HL-60/S4 treated with phorbol 12-myristate 13-acetate at 8.2 ng/mL for 4 days and 3 days (cell line): ENCODE measurements around the gene DYNLT1.
"Not testable (repeated sequence)": the region's sequence is repeated elsewhere in the genome, so short reads cannot be mapped to it uniquely, and the experiment has no call there.

Experiments used
- in situ Hi-C: fragments of 300-500 bp; cut with MboI; formaldehyde crosslinking; loops from 2 replicates; pipeline ENCODE4 v1.15.0; 2022; ENCODE audit warnings: low sequenced_read_pairs

The DYNLT1 gene

GRCh38 chr6:158644231-158645063 lies at the start of gene DYNLT1:
TSS of gene DYNLT1 (minus strand) at chr6:158644743. CDS start at chr6:158644708, 35 bp downstream.
- in situ Hi-C loops = no loop called here

GRCh38 chr6:158688860-158689259 lies 44.3 kb upstream of the DYNLT1 start:
- in situ Hi-C loops = loop anchor here (25.0 kb wide), 1 partner anchor 477 kb away; no protein-coding TSS in a partner anchor

- in situ Hi-C loops = loop anchor here (25.0 kb wide), 1 partner anchor 475 kb away; no protein-coding TSS in a partner anchor
Measured at GRCh38 chr6:158687506-158687905, 43.0 kb upstream of the DYNLT1 start.

GRCh38 chr6:158686791-158687381 lies 42.3 kb upstream of the DYNLT1 start:
- in situ Hi-C loops = loop anchor here (25.0 kb wide), 1 partner anchor 475 kb away; no protein-coding TSS in a partner anchor

- in situ Hi-C loops = loop anchor here (25.0 kb wide), 1 partner anchor 474 kb away; no protein-coding TSS in a partner anchor
Measured at GRCh38 chr6:158686311-158686710, 41.8 kb upstream of the DYNLT1 start.

- in situ Hi-C loops = loop anchor here (25.0 kb wide), 1 partner anchor 473 kb away; no protein-coding TSS in a partner anchor
Measured at GRCh38 chr6:158684745-158685324, 40.3 kb upstream of the DYNLT1 start.

GRCh38 chr6:158684311-158684710 lies 39.8 kb upstream of the DYNLT1 start:
- in situ Hi-C loops = loop anchor here (25.0 kb wide), 1 partner anchor 472 kb away; no protein-coding TSS in a partner anchor

GRCh38 chr6:158680481-158680880 lies 35.9 kb upstream of the DYNLT1 start:
- in situ Hi-C loops = loop anchor here (25.0 kb wide), 1 partner anchor 468 kb away; no protein-coding TSS in a partner anchor

GRCh38 chr6:158680015-158680414 lies 35.5 kb upstream of the DYNLT1 start:
- in situ Hi-C loops = loop anchor here (25.0 kb wide), 1 partner anchor 468 kb away; no protein-coding TSS in a partner anchor

GRCh38 chr6:158677906-158678578 lies 33.5 kb upstream of the DYNLT1 start:
- in situ Hi-C loops = loop anchor here (25.0 kb wide), 1 partner anchor 466 kb away; no protein-coding TSS in a partner anchor

GRCh38 chr6:158677094-158677493 lies 32.6 kb upstream of the DYNLT1 start:
- in situ Hi-C loops = loop anchor here (25.0 kb wide), 1 partner anchor 465 kb away; no protein-coding TSS in a partner anchor

GRCh38 chr6:158674342-158675131 lies 30.0 kb upstream of the DYNLT1 start:
- in situ Hi-C loops = loop anchor here (25.0 kb wide), 1 partner anchor 462 kb away; no protein-coding TSS in a partner anchor

- in situ Hi-C loops = no loop called here
Measured at GRCh38 chr6:158672726-158673125, 28.2 kb upstream of the DYNLT1 start.

GRCh38 chr6:158672119-158672518 lies 27.6 kb upstream of the DYNLT1 start:
- in situ Hi-C loops = not testable (repeated sequence)

GRCh38 chr6:158669145-158670035 lies 24.8 kb upstream of the DYNLT1 start:
- in situ Hi-C loops = no loop called here

GRCh38 chr6:158668707-158669103 lies 24.2 kb upstream of the DYNLT1 start:
- in situ Hi-C loops = no loop called here

- in situ Hi-C loops = no loop called here
Measured at GRCh38 chr6:158667360-158667981, 22.9 kb upstream of the DYNLT1 start.

- in situ Hi-C loops = no loop called here
Measured at GRCh38 chr6:158666628-158667359, 22.3 kb upstream of the DYNLT1 start.
